HG03039 (cell line): ENCODE measurements around the gene LZIC.

Experiments
- ATAC-seq: cut with Tn5 transposase; IDR thresholded peaks from one replicate; pipeline ENCODE4 v1.9.1; 2021; ENCODE audit warnings: mild to moderate bottlenecking, moderate library complexity; ENCODE audit not compliant: unreplicated experiment

Gene LZIC

DNA sequence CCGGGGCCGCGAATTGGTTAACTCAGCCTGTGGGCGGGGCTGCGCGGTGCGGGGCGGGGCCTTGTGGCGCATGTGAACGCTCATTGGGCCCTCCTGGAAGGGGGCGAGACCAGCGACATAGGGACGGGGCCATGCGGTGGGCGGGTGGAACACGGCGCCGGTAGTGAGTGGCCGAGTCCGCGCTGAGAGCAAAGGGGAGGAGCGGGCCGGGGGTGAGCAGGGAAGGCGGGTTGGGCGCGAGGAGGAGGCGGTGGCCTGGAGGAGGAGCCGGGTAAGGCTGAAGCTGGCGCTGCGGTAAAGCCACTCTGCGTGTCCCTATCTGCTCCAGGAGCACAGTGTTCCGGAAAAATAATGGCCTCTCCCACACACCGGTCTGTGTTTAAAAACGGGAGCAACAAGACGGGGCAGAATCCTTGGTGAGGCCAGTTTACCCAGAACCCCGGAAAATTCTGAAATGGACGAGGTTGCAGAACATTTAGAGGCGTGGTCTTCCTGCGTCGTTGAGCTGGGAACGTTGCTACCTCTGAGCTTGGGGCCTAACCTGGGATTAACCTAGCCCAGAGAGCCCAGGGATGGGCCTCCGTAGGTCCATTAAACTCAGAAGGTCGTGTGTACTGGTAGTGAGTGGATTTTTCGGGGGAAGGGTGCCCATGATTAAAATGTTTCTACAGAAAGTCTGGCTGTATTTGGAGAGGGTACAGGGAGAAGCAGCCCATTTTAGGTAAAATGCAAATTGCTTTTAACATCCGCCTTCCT lies 32.6 kb downstream of the LZIC start:
- ATAC-seq = peak; percentile 93

DNA sequence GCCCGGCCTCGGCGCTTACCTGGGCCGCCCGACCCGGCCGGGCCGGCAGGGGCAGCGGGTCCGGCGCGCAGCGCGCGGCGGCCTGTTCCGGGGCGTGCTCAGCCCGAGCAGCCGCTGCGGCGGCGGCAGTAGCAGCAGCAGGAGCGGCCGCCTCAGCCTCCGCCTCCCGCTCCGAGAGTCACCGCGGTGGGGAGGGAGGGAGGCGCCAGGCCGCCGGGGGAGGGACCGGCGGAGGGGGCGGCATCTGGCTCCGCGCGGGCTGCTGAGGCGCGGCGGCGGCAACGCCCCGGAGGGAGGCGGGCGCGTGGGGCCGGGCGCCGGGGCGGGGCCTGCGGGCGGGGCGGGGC lies 33.1 kb downstream of the LZIC start, which contains the start of gene CTNNBIP1:
Gene CTNNBIP1, minus strand, starts transcription at position 194 of the 347 bp plus-strand sequence. CDS start 38,205 bp downstream, outside the sequence.
- ATAC-seq = peak; percentile 69

DNA sequence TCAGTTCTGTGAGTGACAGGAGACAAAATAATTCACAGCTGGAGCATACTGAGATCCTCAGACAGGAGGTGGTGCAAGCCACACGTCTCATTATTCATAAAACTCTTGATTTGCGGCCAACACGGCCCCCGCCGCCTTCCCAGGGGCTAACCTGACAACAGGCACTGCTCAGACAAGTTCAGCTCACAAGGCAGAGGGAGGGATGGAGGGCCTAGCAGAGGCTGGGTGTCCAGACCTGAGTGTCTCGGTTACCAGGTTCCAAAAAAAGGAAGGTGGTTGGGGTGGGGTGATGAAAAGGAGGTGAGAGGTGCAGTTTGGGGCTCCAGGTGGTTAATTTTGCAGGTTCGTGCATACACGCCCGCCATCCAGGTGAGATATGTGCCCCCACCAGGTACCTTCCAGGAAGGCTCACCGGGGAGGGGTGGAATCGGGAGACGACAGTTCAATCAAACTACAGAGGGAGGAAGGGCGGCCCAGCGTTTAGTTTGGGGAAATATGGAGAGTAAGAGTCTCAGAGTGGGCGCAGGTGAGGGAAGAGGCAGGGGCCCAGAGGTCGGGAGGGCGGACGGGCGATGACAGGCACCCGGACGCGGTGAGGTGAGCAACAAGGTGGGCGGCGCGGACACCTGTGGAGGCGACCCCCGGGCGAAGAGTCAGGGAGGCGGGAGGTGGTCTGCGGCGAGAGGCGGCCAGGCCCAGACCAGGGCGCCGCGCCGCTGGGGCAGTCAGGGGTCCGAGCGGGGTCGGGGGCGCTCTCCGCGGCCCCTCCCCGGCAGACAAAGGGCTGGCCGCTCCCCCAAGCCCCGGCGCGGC lies 33.8 kb downstream of the LZIC start:
- peak; percentile 11 for ATAC-seq

DNA sequence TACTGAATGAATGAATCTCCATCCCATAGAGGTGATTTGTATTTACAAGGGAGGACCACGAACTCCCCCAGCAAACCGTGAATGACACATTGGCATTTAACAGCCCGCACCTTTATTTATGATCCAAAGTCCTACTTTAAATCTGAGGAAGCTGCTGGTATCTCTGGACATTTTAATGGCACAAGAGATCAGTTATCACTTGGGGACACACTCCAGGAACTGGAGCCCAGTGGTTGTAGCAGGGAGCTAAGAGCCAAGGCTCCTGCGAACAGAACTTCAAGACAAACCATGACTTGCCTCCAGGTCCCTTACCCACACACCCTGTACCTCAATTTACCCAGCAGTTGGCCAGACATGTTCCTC lies 34.3 kb downstream of the LZIC start:
- ATAC-seq = no peak

DNA sequence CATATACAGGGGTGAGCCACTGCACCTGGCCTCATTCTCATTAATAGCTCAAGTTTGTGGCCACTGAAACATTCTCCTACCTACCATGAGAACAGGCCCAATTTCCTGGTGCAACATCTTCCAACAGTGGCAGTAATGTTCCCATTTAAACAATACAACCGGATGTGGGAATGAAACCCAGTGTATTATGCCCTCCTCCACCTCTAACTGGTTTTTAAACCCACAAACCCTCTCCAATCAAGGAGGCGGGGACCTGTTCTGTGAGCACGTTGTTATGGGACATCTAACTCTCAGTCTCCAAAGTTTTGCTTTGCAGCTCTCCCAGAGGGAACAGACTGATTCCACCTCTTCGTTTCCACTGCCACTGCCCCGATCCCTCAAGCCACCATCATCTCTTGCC lies 35.8 kb downstream of the LZIC start:
- no peak for ATAC-seq

DNA sequence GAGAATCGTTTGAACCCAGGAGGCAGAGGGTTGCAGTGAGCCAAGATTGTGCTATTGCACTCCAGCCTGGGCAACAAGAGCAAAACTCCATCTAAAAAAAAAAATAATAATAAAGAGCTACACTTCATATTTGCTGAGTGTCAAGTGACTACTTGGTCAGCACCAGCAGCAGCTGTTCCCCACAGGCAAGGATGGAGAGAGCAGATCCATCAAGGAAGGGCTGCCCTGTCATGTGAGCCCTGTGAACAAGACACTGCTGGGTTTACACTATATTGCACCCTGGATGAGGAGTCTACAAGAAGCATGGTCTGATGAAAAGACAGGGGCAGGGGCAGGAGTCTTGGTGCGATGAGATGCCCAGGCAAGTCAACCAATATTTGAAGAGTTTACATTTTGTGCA lies 36.7 kb downstream of the LZIC start:
- no peak for ATAC-seq

DNA sequence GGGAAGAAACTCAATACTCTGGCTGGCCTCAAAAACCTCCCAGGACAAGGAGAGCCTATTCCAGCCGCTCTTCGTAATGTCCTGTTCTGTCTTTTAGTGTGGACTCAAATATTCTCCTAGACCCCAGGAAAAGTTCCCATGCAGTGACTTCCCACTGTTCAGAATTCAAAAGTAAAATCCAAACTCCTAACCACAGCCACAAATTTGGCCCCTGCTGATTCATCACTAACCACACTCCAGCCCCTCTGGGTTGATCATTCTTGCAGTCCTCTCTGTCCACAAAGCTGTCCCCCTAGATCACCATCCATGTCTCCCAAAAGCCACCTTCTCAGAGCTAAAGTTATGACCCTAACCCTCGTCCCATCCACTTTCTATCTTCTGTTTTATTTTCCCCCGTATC lies 38.2 kb downstream of the LZIC start:
- ATAC-seq = no peak

DNA sequence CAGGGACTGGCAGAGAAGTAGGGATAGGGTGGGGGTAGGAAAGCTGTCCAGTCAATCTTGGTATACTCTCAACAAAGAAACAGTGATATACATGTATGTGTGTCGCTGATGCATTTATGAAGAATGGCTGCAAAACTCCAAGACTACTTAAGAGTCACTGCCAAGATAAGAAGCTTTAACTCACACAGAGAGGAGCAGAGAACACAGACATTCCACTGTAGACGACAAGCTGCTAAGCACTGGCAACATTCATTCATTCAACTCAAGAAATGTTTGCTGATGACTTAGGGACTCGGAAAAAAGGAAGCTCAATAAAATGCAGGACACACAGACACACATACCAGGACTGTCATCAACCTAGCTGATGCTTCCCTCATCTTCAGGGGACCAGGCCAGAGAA lies 38.6 kb downstream of the LZIC start:
- no peak for ATAC-seq

DNA sequence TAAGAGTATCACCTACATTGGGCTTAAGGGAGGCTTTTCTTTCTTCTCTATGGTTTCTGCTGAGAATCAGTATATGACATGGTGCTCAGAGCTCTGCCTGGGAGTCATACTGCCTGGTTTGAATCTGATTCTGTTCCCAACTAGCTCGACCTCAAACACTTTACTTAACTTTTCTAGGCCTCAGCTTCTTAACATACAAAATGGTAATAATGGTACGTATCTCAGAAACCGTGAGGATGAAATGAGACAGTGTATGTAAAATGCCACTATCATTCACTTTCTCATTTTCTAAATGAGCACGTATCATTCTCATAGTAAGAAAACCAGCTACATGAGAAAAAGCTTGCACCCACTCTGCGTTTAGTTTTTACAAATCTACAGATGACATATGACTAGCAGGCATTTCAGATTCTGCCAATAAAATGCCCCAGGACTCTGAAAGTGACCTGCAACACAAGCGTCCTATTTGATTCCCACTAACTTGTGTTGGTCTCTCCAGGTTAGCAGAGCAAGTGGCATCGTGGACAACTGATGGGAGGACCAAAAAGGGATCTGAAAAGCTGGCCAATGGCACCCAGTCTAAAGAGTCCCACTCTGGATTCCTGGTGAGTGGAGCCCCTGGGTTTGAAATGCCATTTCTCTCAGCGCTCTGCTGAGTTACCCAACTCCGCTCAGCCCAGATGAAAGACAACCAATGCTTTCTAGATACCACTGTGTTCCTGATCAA lies 39.2 kb downstream of the LZIC start:
- ATAC-seq = no peak

DNA sequence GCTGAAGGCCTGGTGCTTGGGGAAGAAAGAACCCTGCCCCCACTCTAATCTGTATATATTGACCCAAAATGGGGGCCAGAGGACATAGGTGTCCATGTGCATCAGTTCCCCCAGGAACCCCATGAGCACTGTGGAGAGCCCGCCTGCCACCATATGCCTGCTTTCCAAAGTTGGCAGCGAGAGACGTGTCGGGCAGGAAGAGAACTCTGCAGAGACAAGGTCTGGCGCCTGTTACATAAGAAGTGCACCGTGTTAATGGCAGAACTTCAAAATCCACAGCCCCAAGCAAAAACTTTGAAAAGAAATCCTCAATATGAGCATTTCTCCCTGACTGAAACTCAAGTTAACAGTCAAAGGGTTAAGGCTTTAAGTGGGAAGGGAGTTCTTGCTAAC lies 41.1 kb downstream of the LZIC start:
- ATAC-seq = no peak

DNA sequence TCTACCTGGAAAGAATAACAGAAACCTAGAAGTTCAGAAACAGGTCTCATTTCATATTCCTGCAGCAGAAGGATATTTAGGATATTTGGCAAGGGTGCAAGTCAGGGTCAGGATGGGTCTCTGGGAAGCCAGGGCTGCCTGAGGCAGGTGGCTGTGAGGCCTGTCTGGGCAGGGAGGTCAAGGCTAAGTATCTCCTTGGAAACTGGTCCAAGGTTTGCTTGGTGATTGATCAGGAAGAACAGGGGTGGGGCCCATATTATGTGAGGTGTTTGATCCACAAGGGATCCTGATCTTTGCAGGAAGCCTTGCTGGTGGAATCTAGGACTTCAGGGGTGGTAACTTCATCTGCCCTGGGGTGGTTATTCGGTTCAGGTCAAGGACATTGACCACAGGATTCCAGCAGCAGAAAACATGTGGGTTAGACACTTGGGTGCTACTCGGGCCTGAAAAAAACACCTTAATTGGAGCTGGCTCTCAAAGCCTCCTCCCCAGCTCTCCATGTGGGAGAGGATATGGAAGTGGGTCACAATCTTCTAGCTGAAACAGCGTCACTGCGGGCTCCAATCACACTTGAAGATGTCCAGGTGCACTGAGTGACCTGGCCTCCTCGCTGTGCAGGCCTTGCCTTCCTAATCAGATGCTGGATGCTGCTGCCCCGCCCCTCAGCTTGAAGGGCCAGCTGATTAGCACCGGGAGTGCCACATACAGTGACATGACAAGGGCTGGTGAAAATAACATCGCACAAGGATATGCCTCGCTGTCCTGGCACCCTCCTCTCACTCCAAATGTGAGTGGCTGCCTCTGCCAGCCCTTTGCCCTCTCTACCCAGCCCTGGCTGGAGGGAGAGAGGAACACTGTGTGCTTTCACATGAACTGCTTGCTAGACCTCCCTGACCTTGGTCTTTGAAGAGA lies 41.8 kb downstream of the LZIC start:
- no peak for ATAC-seq

DNA sequence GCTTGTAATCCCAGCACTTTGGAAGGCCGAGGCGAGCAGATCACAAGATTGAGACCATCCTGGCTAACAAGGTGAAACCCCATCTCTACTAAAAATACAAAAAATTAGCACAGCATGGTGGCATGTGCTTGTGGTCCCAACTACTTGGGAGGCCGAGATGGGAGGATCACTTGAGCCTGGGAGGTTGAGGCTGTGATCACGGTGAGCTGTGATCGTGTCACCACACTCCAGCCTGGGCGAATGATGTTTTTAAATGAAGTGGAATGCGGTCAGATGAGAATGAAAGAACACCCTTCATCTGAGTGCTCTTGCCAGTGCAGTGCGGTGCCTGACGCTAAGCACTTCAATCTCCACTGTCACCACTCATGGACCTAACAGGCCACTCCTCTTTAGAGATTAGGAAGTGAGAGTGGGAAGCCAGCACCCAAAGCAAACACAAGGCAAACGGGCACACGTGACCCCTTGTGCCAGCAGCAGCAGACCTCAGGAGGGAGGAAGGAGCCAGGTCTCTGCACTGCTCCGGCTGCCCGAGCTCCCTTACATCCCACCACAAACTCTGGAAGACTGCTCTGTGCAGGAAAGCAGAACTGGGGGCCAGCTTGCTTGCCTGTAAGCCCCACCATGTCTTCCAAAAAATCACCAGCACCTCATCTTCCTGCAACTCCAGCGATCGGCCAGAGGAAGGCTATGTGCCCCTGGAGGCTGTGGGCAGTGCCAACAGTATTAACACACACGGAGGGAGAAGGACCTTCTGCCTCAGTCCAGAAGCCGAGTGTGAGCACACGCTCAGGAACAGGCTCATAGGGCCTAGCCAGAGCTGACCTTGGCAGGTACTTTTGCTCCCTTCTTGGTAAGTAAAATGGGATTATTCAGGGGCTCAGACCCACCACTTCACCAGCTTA lies 42.8 kb downstream of the LZIC start:
- ATAC-seq = no peak

DNA sequence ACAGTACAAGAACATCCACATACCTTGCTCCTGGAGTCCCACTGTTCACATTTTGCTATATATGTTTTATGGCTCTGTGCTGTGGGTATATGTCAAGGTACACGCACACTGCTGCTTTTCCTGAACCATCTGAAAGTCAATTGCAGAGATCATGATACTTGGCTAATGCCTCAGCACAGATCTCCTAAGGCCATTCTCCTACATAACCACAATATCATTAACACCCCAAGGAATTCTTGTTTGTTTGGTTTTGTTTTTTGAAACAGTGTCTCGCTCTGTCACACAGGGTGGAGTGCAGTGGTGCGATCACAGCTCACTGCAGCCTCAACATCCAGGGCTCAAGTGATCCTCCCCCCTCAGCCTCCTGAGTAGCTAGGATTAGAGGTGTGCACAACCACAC lies 49.1 kb downstream of the LZIC start:
- no peak for ATAC-seq

DNA sequence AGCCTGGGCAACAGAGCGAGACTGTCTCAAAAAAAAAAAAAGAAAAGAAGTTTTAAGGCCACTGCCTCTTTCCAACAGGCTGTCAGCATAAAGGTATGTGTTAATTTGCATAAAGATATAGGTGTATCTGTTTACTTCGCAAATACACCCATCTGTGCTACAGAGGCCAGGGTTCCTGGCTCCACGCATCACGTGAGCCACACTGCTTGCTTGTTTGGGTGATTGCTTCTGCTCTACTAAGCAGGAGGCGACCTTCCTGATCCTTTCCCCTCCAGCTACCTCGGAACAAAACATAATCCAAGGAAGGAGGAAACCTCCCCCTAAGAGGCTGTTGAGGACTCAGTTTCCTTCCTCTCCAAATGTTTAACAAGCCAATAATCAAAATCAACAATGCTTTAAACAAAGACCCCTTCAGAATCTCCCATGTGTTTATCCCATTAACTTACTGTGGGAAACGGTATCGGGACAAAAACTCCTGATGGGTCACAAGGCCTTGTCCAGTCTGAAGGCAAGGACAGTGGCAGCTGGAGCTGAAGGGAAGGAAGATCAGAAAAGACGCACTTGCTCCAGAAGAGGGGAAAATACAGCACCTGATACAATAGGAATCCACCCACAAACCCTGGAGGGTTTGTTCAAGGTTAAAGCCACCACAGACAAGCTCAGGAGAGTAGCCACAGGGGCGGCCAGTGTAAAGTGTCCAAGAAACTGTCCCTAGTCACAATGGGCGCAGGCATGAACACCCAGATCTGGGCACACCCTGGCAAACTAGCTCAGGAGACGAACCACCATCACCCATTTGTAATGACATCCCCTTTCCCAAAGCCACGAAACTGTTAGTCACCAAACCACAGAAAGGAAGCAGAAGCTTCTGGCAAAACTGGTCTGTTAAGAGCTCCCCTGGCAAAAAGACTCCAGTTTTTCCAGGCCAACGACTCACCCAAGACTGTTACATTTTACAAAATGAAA lies 50.3 kb downstream of the LZIC start:
- no peak for ATAC-seq

DNA sequence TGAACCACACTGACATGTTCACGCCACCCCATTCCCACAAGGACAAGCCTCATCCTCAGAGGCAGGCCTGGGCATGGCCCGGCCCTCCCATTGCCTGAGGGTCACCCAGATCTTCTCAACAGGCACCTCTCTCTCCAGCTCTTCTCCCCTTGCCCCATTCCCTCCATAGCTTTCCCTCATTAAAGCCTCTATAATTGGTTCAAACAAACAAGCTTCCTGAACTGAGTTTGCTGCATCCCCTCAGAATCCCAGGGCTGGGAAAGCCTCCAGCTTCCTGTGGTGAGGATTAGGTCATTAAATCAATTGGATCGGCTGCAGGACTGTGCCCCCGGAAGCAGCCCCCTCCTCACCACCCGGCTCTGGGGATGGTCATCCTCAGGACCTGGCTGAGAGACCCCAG lies 52.0 kb downstream of the LZIC start:
- ATAC-seq = no peak

DNA sequence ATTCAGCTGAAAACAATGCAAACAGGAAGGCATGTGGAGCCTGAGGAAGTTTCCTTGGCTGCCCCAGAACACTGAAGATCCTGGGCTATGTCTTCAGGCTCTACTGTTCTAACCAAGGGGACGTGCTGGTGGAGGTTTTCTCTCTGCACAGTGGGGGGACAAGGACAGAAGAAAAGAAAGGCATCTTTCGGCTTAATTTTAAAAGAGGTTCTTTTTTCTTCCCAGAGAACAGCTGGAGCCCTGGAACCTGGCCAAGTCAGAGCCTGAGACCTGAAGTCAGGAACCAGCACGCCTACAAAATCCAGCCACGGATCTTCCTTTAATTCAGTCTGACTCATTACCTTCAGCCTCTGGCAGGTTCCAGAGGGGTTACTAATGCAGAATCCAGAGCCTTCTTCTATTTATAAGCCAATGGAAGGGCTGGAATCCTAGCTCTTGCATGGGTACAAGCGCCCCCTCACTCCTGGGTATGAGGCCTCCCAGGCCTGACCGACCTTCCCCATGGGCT lies 52.9 kb downstream of the LZIC start:
- ATAC-seq = no peak

DNA sequence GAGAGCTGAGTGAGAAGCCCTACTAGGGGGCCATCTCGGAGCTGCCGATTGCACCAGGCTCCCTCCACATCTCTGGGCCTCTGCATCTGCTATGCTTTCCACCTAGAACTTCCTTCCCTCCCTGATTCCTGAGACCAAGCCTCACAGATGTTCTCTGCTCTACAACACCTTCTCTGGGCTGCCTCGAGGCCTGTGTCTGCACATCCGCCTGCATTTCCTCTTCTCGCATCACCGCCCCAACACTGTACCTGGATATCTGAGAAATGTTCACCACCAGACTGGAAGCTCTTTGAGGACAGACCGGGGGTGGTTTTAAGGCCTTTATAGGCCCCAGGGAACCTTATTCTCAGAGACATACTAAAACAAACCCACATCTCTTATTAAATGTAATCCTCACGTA lies 53.8 kb downstream of the LZIC start:
- ATAC-seq = no peak

DNA sequence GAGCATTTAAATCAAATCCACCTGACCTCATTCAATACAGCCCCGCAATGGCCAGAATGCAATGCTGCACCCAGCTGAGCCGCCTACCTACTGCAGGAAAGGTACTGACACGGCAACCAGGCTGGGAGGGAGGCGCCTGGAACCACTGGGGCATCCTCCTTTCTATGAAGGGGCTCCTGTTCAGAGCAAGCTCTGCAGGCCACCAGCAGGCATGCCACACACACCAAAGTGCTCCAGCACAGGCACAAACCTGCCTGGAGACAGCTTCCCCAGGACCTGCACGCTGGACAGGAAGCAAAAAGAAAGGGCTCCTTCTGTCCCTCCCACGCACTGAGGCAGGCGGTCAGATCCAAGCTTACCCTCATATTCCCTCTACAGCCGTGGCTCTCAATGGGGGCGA lies 54.3 kb downstream of the LZIC start:
- ATAC-seq = no peak
